Measurements from ENCODE around the gene OR52E2.
"Not testable (repeated sequence)": the region's sequence is repeated elsewhere in the genome, so short reads cannot be mapped to it uniquely, and the experiment has no call there.

The OR52E2 gene

GRCh38 chr11:5059391-5059790, at the start of gene OR52E2:
Gene OR52E2 (minus strand): TSS chr11:5059627. CDS start chr11:5059627, 0 bp downstream.
- DNase-seq (ENCODE audit: low read depth in 2 of 2): no peak

DNA sequence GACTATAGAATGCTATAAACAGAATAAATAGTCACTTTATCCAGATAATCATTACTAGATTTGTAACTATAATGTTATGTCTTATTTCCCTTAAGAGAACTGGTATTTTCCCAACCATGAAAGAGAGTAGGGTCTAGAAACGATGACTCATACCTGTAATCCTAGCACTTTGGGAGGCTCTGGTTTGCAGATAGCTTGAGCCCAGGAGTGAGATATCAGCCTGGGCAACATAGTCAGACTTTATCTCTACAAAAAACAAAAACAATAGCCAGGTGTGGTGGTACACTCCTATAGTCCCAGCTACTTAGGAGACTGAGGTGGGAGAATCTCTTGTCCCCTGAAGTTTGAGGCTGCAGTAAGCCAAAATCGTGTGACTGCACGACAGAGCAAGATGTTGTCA, 47.9 kb upstream of the OR52E2 start:
- no peak for DNase-seq (ENCODE audit: low read depth in 2 of 2)

GRCh38 chr11:5103066-5103465, 43.6 kb upstream of the OR52E2 start:
- DNase-seq (ENCODE audit: low read depth in 2 of 2): no peak

- DNase-seq (ENCODE audit: low read depth in 2 of 2): no peak
Measured at GRCh38 chr11:5102246-5102645, 42.8 kb upstream of the OR52E2 start.

- no peak for DNase-seq (ENCODE audit: low read depth in 2 of 2)
Measured at GRCh38 chr11:5096011-5096410, 36.6 kb upstream of the OR52E2 start.

GRCh38 chr11:5092821-5093585, 33.6 kb upstream of the OR52E2 start:
- DNase-seq (ENCODE audit: low read depth in 2 of 2): no peak

- DNase-seq (ENCODE audit: low read depth in 2 of 2): no peak
Measured at GRCh38 chr11:5090668-5091067, 31.2 kb upstream of the OR52E2 start.

DNA sequence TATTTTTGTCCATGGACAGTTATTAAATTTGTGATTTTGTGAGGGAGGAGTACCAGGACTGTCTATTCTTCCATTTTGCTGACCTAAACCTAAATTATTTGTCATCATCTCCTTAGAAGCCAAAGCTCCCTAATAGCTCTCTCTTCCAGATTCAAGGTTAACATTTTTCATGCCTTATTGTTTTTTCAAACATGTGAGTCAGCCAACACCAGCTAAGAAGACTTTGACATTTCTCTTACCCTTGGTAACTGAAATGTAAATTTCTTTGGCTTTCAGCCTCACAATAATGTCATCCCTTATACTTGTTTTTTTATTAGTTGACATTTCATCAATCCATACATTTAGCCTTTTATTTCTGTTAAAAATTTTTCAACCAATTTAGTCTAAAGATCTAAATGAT, 29.1 kb upstream of the OR52E2 start:
- DNase-seq (ENCODE audit: low read depth in 2 of 2): no peak

GRCh38 chr11:5083602-5084001, 24.2 kb upstream of the OR52E2 start:
- no peak for DNase-seq (ENCODE audit: low read depth in 2 of 2)

DNA sequence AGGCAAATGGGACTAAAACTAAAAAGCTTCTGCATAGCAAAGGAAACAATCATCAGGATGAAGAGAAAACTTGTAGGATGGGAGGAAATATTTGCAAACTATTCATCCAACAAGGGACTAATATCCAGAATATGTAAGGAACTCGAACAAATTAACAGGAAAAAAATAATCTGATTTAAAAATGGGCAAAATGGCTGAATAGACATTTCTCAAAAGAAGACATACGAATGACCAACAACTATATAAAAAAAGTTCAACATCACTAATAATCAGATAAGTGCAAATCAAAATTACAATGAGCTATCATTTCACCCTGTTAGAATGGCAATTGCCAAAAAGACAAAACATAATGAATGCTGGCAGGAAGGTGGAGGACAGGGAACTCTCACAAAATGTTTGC, 22.0 kb upstream of the OR52E2 start:
- no peak for DNase-seq (ENCODE audit: low read depth in 2 of 2)

DNA sequence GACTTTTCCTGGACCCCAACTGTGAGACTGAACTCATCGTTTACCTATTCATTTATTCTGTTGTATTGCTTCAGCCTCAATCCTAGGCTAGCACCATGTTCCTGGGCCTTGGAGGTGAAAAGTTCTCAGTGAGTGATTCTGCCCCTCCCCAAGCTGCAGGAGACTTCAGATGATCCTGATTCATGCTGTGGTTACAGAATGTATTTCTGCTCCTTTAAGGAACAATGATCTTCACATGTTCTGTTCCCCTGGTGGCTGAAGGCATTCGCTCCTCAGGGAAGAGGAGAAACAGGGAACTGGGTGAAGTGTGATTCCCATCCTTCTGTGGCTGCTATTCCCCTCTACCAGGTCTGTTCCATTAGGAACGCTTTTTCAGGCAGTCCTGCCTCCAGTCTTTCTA, 12.4 kb upstream of the OR52E2 start:
- DNase-seq (ENCODE audit: low read depth in 2 of 2): no peak

DNA sequence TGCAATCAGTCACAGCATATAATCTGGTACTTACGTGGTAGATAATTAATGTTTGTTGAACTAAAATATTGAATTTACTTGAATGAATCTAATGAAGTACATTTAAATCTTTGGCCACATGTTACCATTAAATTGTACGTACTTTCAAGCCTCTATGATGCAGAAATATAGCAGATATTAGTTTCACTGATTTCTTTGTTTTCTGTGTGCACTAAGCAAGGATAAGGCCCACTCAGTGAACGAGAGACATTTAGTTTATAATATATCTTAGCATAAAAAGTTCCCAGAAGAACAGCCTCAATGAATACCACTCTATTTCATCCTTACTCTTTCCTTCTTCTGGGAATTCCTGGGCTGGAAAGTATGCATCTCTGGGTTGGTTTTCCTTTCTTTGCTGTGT, 9.8 kb upstream of the OR52E2 start, which contains the start of gene OR52E1:
OR52E1 (plus strand) TSS at position 301 of the 400 bp plus-strand sequence.
- no peak for DNase-seq (ENCODE audit: low read depth in 2 of 2)

GRCh38 chr11:5065027-5065426, 5.6 kb upstream of the OR52E2 start:
- no peak for DNase-seq (ENCODE audit: low read depth in 2 of 2)

GRCh38 chr11:5058679-5059078, 748 bp downstream of the OR52E2 start:
- DNase-seq (ENCODE audit: low read depth in 2 of 2): not testable (repeated sequence)

DNA sequence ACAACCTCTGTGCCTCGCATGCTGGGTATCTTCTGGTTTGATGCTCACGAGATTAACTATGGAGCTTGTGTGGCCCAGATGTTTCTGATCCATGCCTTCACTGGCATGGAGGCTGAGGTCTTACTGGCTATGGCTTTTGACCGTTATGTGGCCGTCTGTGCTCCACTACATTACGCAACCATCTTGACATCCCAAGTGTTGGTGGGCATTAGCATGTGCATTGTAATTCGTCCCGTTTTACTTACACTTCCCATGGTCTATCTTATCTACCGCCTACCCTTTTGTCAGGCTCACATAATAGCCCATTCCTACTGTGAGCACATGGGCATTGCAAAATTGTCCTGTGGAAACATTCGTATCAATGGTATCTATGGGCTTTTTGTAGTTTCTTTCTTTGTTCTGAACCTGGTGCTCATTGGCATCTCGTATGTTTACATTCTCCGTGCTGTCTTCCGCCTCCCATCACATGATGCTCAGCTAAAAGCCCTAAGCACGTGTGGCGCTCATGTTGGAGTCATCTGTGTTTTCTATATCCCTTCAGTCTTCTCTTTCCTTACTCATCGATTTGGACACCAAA, 12.6 kb downstream of the OR52E2 start:
- DNase-seq (ENCODE audit: low read depth in 2 of 2): no peak

- DNase-seq (ENCODE audit: low read depth in 2 of 2): no peak
Measured at GRCh38 chr11:5046226-5046625, 13.2 kb downstream of the OR52E2 start, which contains the start of gene OR52J3. Gene OR52J3 (plus strand): TSS chr11:5046526. CDS start chr11:5046526, 0 bp downstream.

DNA sequence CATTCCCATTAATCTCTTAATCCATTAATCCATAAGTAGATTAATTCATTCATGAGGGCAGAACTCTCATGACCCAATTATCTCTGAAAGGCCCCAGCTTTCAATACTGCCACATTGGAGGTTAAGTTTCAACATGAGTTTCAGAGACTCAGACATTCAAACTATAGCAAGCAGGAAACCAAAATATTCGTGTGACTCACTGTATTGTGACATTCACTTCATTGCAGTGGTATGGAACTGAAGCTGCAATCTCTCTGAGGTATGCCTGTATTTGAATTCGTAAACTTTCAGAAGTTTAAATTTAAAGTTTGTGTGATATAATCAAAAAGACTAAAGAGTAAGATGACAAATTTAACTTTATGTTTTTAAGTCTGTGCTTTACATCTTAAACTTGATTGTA, 16.0 kb downstream of the OR52E2 start:
- no peak for DNase-seq (ENCODE audit: low read depth in 2 of 2)

GRCh38 chr11:5042091-5042490, 17.3 kb downstream of the OR52E2 start:
- DNase-seq (ENCODE audit: low read depth in 2 of 2): no peak

- DNase-seq (ENCODE audit: low read depth in 2 of 2): no peak
Measured at GRCh38 chr11:5040876-5041275, 18.6 kb downstream of the OR52E2 start.

- no peak for DNase-seq (ENCODE audit: low read depth in 2 of 2)
Measured at GRCh38 chr11:5038341-5038740, 21.1 kb downstream of the OR52E2 start.

GRCh38 chr11:5037926-5038325, 21.5 kb downstream of the OR52E2 start:
- no peak for DNase-seq (ENCODE audit: low read depth in 2 of 2)

GRCh38 chr11:5036669-5037068, 22.8 kb downstream of the OR52E2 start:
- DNase-seq (ENCODE audit: low read depth in 2 of 2): no peak

DNA sequence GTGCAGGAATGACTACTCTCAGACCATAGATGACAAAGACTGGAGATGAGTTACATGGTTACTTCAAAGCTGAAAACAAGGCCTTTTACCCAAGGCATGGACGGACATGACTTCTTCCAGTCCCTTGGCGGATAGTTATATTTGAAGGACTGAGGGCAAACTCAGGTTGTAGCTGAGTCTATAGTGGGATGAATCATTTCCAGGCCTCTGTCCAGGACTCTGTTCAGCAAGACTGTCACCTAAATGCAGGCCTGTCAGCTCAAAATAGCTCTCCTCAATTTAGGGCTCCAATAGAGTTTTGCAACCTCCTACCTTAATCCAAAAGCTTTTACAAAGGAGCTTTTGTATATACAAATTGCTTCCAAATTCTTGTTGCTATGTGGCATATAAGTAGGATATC, 37.4 kb downstream of the OR52E2 start:
- no peak for DNase-seq (ENCODE audit: low read depth in 2 of 2)

Data from stimulated activated CD8-positive, alpha-beta memory T cell treated with anti-CD3 and anti-CD28 coated beads, Interleukin-7, amount 100 ng/mL, for 1 hour (primary cell).